Measurements from ENCODE around the gene CMTR1. TPM values are rescaled to one million over a fixed set of nuclear protein-coding genes. Genes with fewer than 3 reads are reported as not detected.

CMTR1 gene
- 28.7 TPM for total RNA-seq (2021; ENCODE audit: unreplicated experiment)
- polyA plus RNA-seq (2012) = 17.8 and 21.5 TPM in 2 replicates
- percentile 71 among the genes with signal in this experiment for Bru-seq, nascent RNA
- BruChase-seq, experiment 1, labeled RNA remaining after a 6-hour chase = percentile 69 among the genes with signal in this experiment
- percentile 67 among the genes with signal in this experiment for BruChase-seq, experiment 2, labeled RNA remaining after a 2-hour chase
- long read RNA-seq, full-length matches to known transcripts = 2 of 15 reads
- long read RNA-seq, partial matches to known transcripts = 9 of 15 reads
- long read RNA-seq, other reads (novel, unspliced or antisense) = 4 of 15 reads

DNA sequence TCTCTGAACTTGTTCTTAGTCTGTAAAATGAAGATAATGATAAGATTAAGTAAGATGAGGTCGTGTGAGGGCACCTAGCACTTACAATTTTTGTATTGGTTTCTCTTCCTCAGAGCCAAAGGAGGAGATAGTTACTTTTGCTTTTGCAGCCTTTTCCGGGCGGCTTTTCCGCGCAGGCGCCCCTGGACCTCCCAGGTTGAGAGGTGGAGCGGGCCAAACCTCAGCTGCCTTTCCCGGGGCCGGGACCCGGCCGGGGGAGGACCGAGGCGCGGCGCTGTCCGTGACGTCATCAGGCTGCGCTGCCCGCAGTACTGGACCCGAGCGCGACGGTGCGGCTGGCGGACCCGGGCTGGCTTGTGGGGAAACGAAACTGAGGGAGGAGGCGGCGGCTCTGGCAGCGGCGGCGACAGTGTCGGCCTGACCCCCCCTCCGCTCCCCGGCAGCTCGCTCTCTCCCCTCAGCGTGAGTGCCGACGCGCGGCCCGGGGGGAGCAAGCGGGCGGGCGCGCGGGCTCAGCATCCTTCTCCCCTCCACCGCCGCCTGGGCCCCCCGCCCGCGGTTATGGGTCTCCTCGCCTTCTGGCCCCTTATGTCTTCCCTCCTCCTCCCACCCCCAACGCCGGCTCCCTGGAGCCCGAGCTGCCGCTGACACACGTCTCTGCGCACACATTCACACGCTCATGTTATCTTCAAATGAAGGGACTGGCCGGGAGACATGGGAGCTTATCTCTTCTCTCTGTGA is at the start of gene CMTR1:
TSS of gene CMTR1 (plus strand) at position 306 of the 741 bp plus-strand sequence. CDS start 2,409 bp downstream, outside the sequence.
- Histone ChIP-seq H3K9ac (ENCODE audit: low read length) (peak within 1 kb of the TSS; percentile 74), H3K27me3 (ENCODE audit: insufficient read depth, low read length) (no peaks in the 10 kb centered on the region), H3K4me1 (ENCODE audit: control insufficient read depth in 1 of 2, insufficient read depth in 2 of 2, low read length in 2 of 2) (peaks cover 5 to 18% of the 10 kb centered on the region in 2 experiments; a peak in 2 of 4 replicates), H4K20me1 (ENCODE audit: insufficient read depth) (no peaks in the 10 kb centered on the region), H3K27ac (ENCODE audit: low read depth, low read length) (peak within 1 kb of the TSS; percentile 32; the same call in 1 of the 2 replicates), H3K4me3 (replicated peaks in 1 of 2; ENCODE audit: low read depth in 1 of 2, low read length in 2 of 2) (peak within 1 kb of the TSS; percentile 91 to 93), H3K36me3 (ENCODE audit: control insufficient read depth in 1 of 2, insufficient read depth in 2 of 2, low read length in 2 of 2) (peaks cover 0 to 10% of the 10 kb centered on the region in 2 experiments; a peak in 1 of 4 replicates), H3K9me2 (ENCODE audit: insufficient read depth) (0 out of 2 replicates have a peak, but pooled peaks cover 3% of the 10 kb centered on the region), H3K9me3 (ENCODE audit: control insufficient read depth in 1 of 2, insufficient read depth in 1 of 2, low read depth in 1 of 2, low read length in 2 of 2) (no peaks in the 10 kb centered on the region), H3K79me2 (ENCODE audit: insufficient read depth, low read length) (peaks cover 19% of the 10 kb centered on the region), H3K4me2 (ENCODE audit: low read length) (peak within 1 kb of the TSS; percentile 97), H2AFZ (ENCODE audit: low read depth, low read length, poor library complexity, severe bottlenecking) (peak within 1 kb of the TSS; percentile 87)
- peak; percentile 62 for DNase-seq (ENCODE audit: low read depth, low spot score)
- ChIA-PET POLR2A (no interaction called here), RAD21 (ENCODE audit: low non-redundant PET in 1 of 2, low total read pairs in 2 of 2, uncharacterized antibody in 2 of 2, unreplicated experiment in 2 of 2) (no interaction called here), CTCF (no interaction called here)
- intact Hi-C loops (cut with micrococcal nuclease) = no loop called here
- peak; percentile 98 for ATAC-seq
- BruUV-seq (replicated peaks) = no TSS peak
- TF ChIP-seq EZH2 (IDR thresholded peaks at IDR 0.05) (no peak), SP1 (IDR thresholded peaks at IDR 0.05; ENCODE audit: low read depth) (peak; percentile 63; the same call in 1 of the 2 replicates), SRF (IDR thresholded peaks at IDR 0.05; ENCODE audit: low read depth) (peak; percentile 95), YY1 (IDR thresholded peaks at IDR 0.05; ENCODE audit: extremely low read depth, insufficient replicate concordance, low read depth, low read length) (peak; percentile 61), ATF3 (IDR thresholded peaks at IDR 0.05) (no peak), POLR2AphosphoS5 (IDR thresholded peaks at IDR 0.05; ENCODE audit: low read depth, low read length) (peak; percentile 82), EGR1 (IDR thresholded peaks at IDR 0.05; ENCODE audit: low read depth) (peak; percentile 46; the same call in 1 of the 2 replicates), TCF7L2 (IDR thresholded peaks at IDR 0.05; ENCODE audit: borderline replicate concordance, extremely low read depth, insufficient read depth, insufficient read length) (peak; percentile 34), JUND (IDR thresholded peaks at IDR 0.05) (peak; percentile 30; the same call in 1 of the 2 replicates), SIN3A (IDR thresholded peaks at IDR 0.05; ENCODE audit: low read depth) (peak; percentile 90), ZFX (IDR thresholded peaks at IDR 0.05) (peak; percentile 50; the same call in 1 of the 2 replicates), ZNF274 (IDR thresholded peaks at IDR 0.05; ENCODE audit: low read depth, low read length) (no peak), POLR2A (IDR thresholded peaks at IDR 0.05; ENCODE audit: borderline replicate concordance, extremely low read depth, insufficient read depth, insufficient read length) (peak; percentile 82), MAX (IDR thresholded peaks at IDR 0.05) (peak; percentile 78), RAD21 (IDR thresholded peaks at IDR 0.05; ENCODE audit: low read depth) (no peak), ELF1 (IDR thresholded peaks at IDR 0.05; ENCODE audit: borderline replicate concordance, low read depth) (no peak)
- TF ChIP-seq, protein P1, sequence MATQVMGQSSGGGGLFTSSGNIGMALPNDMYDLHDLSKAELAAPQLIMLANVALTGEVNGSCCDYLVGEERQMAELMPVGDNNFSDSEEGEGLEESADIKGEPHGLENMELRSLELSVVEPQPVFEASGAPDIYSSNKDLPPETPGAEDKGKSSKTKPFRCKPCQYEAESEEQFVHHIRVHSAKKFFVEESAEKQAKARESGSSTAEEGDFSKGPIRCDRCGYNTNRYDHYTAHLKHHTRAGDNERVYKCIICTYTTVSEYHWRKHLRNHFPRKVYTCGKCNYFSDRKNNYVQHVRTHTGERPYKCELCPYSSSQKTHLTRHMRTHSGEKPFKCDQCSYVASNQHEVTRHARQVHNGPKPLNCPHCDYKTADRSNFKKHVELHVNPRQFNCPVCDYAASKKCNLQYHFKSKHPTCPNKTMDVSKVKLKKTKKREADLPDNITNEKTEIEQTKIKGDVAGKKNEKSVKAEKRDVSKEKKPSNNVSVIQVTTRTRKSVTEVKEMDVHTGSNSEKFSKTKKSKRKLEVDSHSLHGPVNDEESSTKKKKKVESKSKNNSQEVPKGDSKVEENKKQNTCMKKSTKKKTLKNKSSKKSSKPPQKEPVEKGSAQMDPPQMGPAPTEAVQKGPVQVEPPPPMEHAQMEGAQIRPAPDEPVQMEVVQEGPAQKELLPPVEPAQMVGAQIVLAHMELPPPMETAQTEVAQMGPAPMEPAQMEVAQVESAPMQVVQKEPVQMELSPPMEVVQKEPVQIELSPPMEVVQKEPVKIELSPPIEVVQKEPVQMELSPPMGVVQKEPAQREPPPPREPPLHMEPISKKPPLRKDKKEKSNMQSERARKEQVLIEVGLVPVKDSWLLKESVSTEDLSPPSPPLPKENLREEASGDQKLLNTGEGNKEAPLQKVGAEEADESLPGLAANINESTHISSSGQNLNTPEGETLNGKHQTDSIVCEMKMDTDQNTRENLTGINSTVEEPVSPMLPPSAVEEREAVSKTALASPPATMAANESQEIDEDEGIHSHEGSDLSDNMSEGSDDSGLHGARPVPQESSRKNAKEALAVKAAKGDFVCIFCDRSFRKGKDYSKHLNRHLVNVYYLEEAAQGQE (IDR thresholded peaks at IDR 0.05; ENCODE audit: low read depth) = no peak
- TF ChIP-seq, protein P2, sequence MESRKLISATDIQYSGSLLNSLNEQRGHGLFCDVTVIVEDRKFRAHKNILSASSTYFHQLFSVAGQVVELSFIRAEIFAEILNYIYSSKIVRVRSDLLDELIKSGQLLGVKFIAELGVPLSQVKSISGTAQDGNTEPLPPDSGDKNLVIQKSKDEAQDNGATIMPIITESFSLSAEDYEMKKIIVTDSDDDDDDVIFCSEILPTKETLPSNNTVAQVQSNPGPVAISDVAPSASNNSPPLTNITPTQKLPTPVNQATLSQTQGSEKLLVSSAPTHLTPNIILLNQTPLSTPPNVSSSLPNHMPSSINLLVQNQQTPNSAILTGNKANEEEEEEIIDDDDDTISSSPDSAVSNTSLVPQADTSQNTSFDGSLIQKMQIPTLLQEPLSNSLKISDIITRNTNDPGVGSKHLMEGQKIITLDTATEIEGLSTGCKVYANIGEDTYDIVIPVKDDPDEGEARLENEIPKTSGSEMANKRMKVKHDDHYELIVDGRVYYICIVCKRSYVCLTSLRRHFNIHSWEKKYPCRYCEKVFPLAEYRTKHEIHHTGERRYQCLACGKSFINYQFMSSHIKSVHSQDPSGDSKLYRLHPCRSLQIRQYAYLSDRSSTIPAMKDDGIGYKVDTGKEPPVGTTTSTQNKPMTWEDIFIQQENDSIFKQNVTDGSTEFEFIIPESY (IDR thresholded peaks at IDR 0.05; ENCODE audit: extremely low read depth, insufficient replicate concordance, low read length) = no peak

All from HCT116 (cell line).